GM21717 (cell line): ENCODE results near the gene ANKRD55.
"Not testable (repeated sequence)": the region's sequence is repeated elsewhere in the genome, so short reads cannot be mapped to it uniquely, and the experiment has no call there.

ENCODE experiments used
- ATAC-seq: cut with Tn5 transposase; IDR thresholded peaks from one replicate; pipeline ENCODE4 v1.9.1; 2021; ENCODE audit warnings: mild to moderate bottlenecking, moderate library complexity; ENCODE audit not compliant: unreplicated experiment

Gene ANKRD55

DNA sequence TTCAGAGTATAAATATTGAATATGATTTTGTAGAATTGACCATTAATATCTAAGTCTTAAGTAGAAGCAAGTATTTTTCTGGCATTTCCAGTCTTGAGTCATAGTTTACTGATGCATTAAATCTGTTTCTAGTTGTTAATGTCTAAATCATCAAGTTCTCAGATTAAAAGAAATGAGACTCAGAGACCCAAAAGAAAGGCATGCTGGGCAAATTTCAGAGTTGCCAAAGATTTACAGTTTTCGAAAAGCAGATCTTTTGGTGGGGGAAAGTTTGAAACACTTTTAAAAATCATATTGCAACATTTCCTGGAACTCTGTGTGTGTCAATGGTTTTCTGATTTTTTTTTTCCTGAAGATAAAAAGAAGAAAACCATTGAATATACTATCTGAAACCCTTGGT lies 60.9 kb downstream of the ANKRD55 start:
- no peak for ATAC-seq

DNA sequence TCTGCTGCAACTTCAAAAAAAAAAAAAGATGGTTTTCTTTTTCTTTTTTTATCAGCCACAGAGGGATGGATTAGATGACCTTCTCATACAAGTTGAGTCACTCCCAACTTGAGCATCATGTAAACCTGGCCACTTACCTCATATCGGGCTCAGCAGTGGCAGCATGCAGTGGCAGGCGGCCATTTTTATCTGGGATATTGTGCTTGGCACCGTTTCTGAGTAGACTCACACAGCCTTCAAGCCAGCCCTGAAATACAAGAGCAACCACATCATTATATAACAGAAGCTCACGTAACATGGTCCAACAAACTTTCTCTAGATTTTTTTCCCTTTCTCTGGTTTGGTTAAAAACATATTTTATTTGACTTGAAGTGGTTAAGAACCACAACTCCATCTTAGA lies 62.6 kb downstream of the ANKRD55 start:
- no peak for ATAC-seq

DNA sequence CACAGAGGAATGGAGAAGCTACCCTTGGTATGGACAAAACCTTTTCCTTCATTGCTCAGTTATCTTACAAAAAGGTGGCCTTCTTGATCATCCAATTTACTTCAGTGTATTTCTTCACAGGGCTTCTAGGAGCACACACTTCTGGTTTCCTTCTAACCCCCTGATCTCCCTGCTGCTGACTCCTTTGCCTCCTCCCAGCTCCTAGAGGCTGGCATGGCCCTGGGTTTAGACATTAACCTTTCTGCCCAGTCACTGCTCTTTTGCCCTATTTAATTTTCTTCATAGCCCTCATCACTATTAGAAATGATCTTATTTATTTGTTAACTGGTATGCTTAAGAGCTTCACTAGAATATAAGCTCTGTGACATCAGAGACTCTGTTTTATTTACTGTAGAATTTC lies 63.2 kb downstream of the ANKRD55 start:
- no peak for ATAC-seq

DNA sequence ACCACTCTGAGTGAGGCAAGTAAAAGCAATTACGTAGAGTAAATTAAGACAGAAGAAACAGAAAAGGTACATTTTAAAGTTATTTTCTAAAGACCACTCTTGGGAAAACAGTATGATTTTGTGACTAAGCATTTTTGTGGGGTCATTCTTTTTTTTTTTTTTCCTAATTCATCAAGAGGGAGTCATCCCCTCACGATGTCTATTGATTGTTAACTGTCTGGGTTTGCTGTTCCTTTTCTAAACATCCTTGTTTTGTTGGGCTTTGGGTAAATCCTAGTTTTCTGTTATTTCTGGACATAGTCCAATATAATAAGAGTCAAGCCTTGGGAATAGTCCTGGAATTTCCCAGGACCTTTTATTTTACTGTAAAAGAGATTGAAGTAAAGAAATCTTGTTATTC lies 63.8 kb downstream of the ANKRD55 start:
- ATAC-seq = no peak

DNA sequence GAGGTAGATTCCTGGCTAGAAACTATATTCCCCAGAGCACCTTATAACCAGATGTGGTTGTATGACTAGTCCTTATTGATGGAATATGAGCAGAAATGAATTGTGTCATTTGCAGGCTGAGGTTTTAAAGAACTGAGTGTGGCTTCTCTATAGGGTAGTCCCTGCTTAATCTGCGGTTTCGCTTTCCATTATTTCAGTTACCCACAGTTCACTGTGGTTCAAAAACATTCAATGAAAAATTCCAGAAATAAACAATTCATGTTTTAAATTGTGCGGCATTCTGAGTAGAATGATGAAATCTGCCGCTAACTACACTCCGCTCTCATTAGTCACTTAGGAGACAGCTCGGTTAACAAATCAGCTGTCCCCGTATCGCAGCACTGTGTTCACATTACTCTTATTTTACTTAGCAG lies 65.1 kb downstream of the ANKRD55 start:
- ATAC-seq = no peak

DNA sequence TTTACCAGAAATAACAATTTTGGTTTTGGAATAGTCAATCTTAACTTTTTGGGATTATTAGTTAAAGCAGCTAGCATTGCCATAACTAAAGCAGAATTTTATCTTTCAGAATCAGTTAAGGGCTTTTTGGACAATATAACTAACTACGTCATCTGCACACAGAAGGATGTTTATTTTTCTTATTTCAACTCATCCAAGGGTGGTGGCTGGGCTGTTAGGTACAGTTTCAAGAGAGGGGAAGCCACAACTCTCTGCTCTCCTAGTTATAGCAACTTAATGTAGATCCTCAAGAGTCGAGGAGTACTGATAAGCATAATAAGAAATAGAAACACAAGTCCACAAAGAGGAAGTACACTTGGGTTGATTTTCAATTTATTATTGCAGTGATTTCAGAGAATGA lies 65.6 kb downstream of the ANKRD55 start:
- ATAC-seq = no peak

DNA sequence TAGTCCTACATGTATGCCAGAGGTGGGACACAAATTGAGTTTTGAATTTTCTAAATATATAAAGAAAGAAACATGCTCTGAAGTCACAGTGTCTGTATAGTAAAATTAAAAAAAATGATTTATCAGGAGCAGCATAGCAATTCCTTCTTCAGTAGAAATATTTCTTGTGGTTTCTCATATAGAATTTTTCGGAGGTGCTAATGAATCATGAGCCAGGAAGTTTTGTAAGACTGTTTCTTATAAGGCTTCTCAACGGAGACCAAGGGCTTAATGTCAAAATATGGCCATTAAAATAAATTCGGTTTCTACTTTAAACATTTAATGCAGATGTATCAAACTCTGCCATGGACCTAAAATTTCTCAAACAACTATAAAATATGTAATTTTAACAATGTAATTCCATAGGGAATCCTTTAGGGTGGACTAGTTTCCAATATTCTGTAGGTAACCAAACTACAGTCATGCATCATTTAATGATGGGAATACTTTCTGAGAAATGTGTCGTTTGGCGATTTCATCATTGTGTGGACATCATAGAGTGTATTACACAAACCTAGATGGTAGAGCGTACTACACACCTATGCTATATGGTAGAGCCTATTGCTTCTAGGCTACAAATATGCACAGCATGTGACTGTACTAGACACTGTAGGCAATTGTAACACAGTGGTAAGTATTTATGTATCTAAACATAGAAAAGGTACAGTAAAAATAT lies 66.3 kb downstream of the ANKRD55 start:
- ATAC-seq = no peak

DNA sequence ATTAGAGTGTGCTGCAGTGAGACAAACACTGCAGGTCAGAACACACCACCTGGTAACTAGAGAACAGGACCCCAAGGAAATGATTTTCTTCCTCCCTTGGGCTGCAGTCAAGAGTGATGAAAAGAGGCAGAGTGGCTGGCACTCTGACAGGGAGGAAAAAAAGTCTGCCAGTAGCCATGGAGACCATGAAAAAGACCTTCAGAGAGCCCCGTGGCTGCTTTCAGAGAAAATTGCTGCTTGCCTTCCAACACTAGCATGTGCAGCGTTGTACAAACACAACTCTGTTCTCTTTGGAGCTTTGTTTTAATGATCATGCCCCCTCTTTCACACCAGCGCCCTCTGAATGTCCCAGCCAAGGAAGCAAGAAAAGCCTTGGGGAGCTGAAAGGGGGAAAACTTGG lies 68.8 kb downstream of the ANKRD55 start:
- ATAC-seq = no peak

DNA sequence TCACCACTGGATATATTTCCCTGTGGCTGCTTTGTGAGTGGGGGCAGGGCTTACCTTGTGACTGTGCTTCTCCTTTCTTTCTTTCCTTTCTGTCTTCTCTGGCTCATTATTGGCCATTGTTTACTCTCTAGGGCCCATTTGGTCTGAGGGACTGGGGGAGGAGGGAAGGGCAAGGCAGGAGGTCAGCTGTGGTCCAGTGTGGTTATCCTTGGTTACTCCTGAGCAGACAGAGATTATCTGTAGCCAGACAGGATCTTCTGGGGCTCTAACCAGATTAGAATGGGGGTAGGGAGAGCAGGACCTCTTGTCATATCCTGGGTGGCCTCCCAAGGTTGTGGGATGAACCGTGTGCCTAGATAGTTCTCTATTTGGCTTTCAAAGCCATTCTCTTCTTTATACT lies 71.2 kb downstream of the ANKRD55 start:
- ATAC-seq = no peak

DNA sequence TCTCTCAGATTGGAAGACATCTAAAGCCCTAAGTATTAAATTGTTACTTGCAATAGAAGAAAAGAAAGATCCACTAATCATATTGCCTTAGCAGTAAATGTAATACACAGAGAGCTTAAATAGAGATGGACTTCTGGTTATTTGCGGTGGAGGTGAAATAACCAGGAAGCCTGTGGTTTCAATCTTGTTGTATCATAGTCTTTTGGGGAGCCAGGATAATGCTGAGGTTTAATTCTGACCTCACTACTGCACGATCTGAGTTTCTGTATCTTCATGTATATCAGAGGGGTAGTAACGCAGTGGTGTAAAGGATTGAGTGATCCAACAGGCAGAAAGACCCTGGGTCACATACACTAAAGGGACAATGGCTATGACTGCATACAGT lies 71.7 kb downstream of the ANKRD55 start:
- no peak for ATAC-seq

DNA sequence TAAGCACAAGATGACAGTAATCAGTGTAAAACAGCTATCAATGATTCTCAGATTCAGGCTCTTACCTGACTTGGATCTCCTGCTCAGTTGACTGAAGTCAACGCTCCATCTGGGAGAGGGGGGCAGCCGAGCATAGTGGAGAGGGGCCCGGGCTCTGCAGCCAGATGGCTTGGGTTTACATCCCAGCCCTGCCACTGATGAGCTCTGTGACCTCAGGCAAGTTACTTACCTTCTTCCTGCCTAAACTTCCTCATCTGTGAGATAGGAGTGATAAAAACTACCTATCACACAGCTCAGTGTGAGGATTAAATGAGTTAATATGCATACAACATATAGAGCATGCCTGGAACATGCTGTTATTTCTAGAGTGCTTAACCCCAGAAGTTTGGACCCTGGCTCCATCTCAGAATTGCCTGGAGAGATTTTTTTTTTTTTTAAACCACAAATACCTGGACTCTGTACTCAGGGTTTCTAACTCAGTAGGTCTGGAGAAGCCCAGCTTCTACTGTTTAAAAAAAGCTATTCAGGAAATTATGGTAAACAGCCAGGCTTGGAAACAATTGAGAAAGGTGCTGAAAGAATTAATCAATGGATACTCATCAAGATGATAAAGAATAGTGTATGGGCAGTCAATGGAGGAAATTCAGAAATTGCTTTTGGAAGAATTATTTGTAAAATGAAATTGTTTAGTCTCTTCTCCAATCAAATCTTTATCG lies 72.2 kb downstream of the ANKRD55 start:
- no peak for ATAC-seq

DNA sequence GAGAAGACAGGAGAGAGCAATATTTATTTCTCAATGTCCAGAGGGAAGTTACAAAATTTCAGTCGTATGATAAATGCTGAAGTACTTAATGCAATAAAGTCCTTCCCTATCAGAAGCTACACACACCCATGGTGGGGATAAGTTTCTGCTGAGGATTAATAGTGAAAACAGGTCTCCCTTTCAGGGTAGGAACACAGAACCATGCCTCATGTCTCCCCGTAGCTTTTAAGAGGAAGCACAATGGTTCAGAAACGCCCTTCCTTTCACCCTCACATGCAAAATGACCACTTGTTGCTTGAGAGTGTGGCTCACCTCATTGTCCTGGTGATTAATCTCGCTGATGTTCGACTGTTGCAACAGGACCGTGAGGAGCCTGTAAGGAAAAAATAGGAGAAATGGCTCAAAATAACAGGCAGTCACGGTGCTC lies 73.6 kb downstream of the ANKRD55 start:
- ATAC-seq = no peak

DNA sequence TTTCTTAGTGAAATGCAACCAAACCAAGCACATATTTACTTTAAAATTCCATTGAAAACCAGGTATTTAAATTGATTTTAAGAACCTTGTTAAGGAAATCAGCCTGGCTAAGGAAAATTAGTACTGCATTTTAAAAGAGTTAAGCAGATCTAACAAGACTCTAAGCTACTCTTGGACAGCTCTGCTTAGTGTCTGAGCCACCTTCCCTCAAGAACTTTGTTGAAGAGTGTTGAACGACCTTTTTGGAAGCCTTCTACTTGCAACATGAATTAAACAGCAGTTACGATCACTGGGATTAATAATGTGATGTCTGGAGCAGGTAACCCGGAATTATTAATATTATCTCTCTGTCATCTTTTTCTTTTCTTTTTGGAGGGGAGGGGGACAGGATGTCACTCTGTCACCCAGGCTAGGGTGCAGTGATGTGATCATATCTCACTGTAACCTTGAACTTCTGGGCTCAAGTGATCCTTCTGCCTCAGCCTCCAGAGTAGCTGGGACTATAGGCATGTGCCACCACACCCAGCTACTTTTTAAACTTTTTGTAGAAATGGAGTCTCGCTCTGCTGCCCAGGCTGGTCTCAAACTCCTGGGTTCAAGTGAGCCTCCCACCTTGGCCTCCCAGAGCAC lies 74.7 kb downstream of the ANKRD55 start:
- no peak for ATAC-seq

DNA sequence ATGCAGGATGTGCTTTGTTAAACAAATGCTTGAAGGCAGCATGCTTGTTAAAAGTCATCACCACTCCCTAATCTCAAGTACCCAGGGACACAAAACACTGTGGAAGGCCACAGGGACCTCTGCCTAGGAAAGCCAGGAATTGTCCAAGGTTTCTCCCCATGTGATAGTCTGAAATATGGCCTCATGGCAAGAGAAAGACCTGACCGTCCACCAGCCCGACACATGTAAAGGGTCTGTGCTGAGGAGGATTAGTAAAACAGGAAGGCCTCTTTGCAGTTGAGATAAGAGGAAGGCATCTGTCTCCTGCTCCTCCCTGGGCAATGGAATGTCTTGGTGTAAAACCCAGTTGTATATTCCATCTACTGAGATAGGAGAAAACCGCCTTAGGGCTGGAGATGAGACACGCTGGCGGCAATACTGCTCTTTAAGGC lies 75.9 kb downstream of the ANKRD55 start:
- ATAC-seq = not testable (repeated sequence)

DNA sequence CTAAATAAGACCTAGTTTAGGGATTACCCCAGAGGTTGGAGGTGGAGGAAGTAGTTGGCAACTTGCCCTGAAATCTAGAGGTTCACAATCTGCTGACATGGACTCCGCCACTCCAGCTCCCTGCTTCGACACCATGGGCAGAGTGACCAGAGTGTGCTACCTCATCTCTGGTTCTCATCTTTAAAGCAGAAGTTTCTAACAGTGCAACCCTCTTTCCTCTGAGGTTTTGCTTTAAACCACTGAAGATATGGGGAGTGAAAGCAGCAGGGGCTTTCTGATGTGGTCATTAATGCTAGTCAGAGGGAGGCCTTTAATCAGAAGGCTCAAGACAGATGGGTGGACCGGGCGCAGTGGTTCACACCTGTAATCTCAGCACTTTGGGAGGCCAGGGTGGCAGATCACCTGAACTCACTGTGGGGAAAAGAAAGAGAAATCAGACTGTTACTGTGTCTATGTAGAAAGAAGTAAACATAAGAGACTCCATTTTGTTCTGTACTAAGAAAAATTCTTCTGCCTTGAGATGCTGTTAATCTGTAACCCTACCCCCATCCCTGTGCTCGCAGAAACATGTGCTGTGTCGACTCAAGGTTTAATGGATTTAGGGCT lies 76.4 kb downstream of the ANKRD55 start:
- peak; percentile 42 for ATAC-seq

DNA sequence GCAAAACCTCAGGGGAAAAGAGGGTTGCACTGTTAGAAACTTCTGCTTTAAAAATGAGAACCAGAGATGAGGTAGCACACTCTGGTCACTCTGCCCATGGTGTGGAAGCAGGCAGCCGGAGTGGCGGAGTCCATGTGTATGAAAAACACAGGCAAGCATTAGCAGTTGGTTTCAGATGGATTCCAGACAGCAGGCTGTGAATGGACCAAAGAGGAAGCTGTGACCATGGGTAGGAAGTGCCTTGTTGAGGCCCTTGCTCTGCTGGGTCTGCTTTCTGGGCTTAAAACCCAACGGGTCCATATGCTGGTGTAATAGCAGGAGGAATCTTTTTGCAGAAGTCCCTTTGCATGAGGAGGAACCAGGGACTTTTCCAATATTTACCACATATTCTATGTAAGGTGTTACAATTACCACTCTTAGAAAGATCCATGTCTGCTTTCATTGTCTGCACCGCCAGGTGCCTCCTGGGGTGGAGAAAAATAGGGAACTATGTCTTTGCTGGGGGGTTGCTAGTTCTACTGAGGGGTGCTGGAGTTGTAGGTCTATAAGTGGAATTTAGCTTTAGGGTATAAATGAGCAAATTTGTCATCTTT lies 77.0 kb downstream of the ANKRD55 start:
- ATAC-seq = peak; percentile 23

DNA sequence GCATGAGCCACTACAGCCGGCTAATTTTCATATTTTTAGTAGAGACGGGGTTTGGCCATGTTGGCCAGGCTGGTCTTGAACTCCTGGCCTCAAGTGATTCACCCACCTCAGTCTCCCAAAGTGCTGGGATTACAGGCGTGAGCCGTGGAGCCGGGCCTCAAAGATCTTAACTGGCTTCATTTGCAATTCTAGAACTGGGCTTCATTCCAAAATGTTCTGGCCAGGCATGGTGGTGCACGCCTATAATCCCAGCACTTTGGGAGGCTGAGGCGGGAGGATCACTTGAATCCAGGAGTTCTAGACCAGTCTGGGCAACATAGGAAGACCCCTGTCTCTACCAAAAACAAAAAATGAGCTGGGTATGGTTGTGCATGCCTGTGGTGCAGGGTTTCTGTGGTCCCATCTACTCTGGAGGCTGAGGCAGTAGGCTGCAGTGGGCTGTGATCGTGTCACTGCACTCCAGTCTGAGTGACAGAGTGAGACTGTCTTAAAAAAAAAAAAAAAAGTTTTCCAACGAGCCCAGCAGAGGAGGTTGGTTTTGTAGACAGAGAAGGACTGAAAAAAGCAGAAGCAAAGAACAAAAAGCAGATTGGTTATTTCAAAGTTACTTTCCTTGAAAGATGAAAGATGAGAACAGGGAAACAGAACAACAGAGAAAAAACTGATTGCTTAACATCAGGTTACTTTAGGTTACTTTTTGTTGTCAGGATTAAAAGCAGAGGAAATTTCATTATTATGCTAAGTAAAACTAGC lies 78.2 kb downstream of the ANKRD55 start:
- no peak for ATAC-seq

DNA sequence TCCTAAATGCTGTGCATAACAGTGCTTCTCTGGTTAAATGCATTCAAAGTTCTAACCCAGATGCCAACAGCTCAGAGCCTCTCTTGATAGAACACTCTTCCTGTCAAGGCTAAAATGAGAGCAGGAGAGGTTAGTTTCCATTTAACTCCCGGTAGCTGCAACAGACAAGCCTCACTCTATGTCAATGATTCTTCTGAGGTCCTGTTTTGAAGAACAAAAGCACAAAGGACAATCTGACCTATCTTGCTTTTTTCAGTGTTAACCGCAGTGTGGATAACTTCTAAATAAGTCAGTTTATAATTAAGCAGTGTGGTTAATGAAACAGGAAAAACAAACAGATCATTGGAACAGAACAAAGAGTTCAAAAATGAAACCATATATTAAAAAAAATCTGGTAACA lies 80.7 kb downstream of the ANKRD55 start:
- no peak for ATAC-seq

DNA sequence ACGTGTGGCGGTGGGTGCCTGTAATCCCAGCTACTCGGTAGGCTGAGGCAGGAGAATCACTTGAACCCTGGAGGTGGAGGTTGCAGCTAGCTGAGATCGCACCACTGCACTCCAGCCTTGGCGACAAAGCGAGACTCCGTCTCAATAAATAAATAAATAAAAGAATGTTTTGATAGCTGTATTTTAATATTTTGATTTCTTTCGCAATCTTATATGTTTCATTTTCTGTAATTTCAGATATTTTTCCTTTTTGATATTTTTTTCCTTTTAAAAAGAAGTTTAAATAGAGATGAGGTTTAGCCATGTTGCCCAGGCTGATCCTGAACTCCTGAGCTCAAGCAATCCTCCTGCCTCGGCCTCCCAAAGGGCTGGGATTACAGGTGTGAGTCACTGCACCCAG lies 82.4 kb downstream of the ANKRD55 start:
- not testable (repeated sequence) for ATAC-seq

DNA sequence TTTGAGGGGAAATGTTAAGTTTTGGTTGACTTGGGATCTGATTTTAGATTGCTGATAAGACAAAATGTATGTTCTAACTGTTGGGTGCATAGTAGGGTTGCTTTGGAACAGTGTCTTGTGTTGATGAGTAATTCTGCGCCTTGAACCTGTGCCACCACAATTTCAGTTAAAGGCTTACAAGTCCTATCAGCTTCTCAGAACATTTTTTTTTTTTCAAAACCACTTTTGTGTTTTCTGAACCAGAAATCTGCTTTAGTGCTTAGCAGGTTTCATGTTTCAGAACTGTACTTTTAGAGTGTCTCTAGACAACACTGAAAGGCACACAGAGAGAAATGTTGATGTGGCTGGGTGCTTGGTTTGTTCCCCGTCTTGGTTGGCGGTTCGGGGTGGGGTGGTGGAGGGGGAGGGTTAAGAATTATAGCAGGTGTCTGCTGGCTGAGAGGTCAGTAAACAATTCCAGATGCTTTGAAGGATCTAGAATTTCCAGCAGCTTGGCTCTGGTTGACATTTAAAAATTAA lies 84.6 kb downstream of the ANKRD55 start:
- ATAC-seq = peak; percentile 89
